SK-N-SH (cell line): ENCODE measurements around the gene ADAMTS9. TPM values are rescaled to one million over a fixed set of nuclear protein-coding genes. Genes with fewer than 3 reads are reported as not detected.

Experiments
- CTCF ChIA-PET: fragments of 300-600, 350-600 bp; formaldehyde crosslinking; extraction: SDS; loops from one replicate; lab custom pipeline; 2021; lab: Yijun Ruan, JAX
- POLR2A ChIA-PET: fragments of 350-600 bp; sonication (Branson Sonifier 250); formaldehyde crosslinking; extraction: SDS; loops from one replicate; lab custom pipeline; 2020; ENCODE audit warnings: antibody characterized with exemption, inconsistent platforms; lab: Yijun Ruan, JAX
- DNase-seq: peaks from one replicate; pipeline ENCODE4 v3.0.0; 2012
- H2AFZ ChIP-seq: fragments of 200-600 bp; sonication (generic); 2 replicates; pipeline ENCODE4 v1.8.1; 2016; ENCODE audit warnings: antibody characterized with exemption, mild to moderate bottlenecking, low read depth
- H3F3A ChIP-seq: fragments of 200-600 bp; sonication (generic); replicated peaks from 2 replicates; pipeline ENCODE3; 2016; ENCODE audit warnings: antibody characterized with exemption, mild to moderate bottlenecking; ENCODE audit not compliant: insufficient read depth
- H3K27ac ChIP-seq, 2 experiments: fragments of 200-500 bp in 1 of 2; fragments of 200-600 bp in 1 of 2; sonication (Bioruptor generic) in 1 of 2; sonication (generic), shearing (Covaris generic) in 1 of 2; 2 replicates each; pipeline versions ENCODE4 v1.5.1 to v1.6.1; 2014 to 2016; ENCODE audit warnings: low read depth in 2 of 2, inconsistent platforms in 1 of 2, low read length in 1 of 2, mild to moderate bottlenecking in 1 of 2, mixed read lengths in 1 of 2
- H3K27me3 ChIP-seq: fragments of 200-600 bp; sonication (generic), shearing (Covaris generic); 2 replicates; pipeline ENCODE4 v1.6.1; 2016; ENCODE audit warnings: mixed run types; ENCODE audit not compliant: insufficient read depth
- H3K36me3 ChIP-seq, 2 experiments: fragments of 200-500 bp in 1 of 2; fragments of 200-600 bp in 1 of 2; sonication (Bioruptor generic) in 1 of 2; sonication (generic) in 1 of 2; replicated peaks in 1 of 2; 2 replicates each; pipeline versions ENCODE3 to v1.5.1; 2014 to 2016; ENCODE audit warnings: low read length in 1 of 2, mild to moderate bottlenecking in 1 of 2; ENCODE audit not compliant: insufficient read depth in 2 of 2, control insufficient read depth in 1 of 2
- H3K4me1 ChIP-seq, 2 experiments: fragments of 200-500 bp in 1 of 2; fragments of 200-600 bp in 1 of 2; sonication (Bioruptor generic) in 1 of 2; sonication (generic), shearing (Covaris generic) in 1 of 2; 2 replicates each; pipeline versions ENCODE4 v1.5.1 to v1.6.1; 2014 to 2016; ENCODE audit warnings: low read depth in 1 of 2, low read length in 1 of 2, mixed run types in 1 of 2; ENCODE audit not compliant: insufficient read depth in 2 of 2, control insufficient read depth in 1 of 2
- H3K4me2 ChIP-seq: fragments of 200-600 bp; sonication (generic), shearing (Covaris generic); 2 replicates; pipeline ENCODE4 v1.6.1; 2017; ENCODE audit warnings: mixed run types
- H3K4me3 ChIP-seq, 2 experiments: fragments of 200-500 bp in 1 of 2; fragments of 200-600 bp in 1 of 2; sonication (Bioruptor generic) in 1 of 2; sonication (generic), shearing (Covaris generic) in 1 of 2; 2 replicates each; pipeline versions ENCODE4 v1.5.1 to v1.8.1; 2014 to 2016; ENCODE audit warnings: low read depth in 2 of 2, inconsistent platforms in 1 of 2, low read length in 1 of 2, mild to moderate bottlenecking in 1 of 2, mixed read lengths in 1 of 2, moderate library complexity in 1 of 2
- H3K79me2 ChIP-seq: fragments of 200-600 bp; sonication (generic); 2 replicates; pipeline ENCODE4 v1.8.1; 2017; ENCODE audit warnings: mild to moderate bottlenecking; ENCODE audit not compliant: insufficient read depth
- H3K9ac ChIP-seq: fragments of 200-600 bp; sonication (generic); 2 replicates; pipeline ENCODE4 v1.6.1; 2017; ENCODE audit warnings: mixed run types
- H3K9me2 ChIP-seq: fragments of 200-600 bp; sonication (generic); 2 replicates; pipeline ENCODE4 v1.6.1; 2017; ENCODE audit warnings: mixed run types
- H3K9me3 ChIP-seq: fragments of 200-600 bp; sonication (generic); 2 replicates; pipeline ENCODE4 v1.6.1; 2017; ENCODE audit warnings: mixed run types, mild to moderate bottlenecking, moderate library complexity
- H4K20me1 ChIP-seq: fragments of 200-600 bp; sonication (generic); 2 replicates; pipeline ENCODE4 v1.6.1; 2017; ENCODE audit warnings: mild to moderate bottlenecking, mixed run types; ENCODE audit not compliant: insufficient read depth
- CHD2 ChIP-seq: fragments of 150-350 bp; IDR thresholded peaks from 2 replicates; pipeline ENCODE4 v1.6.1; 2018; ENCODE audit warnings: low read length; ENCODE audit not compliant: partially characterized antibody
- CTCF ChIP-seq: fragments of 200-600 bp; sonication (generic); IDR thresholded peaks from 2 replicates; pipeline ENCODE4 v1.6.1; 2017; ENCODE audit warnings: antibody characterized with exemption, mild to moderate bottlenecking, moderate library complexity
- FOSL2 ChIP-seq: IDR thresholded peaks from 2 replicates; pipeline ENCODE4 v1.4.0; 2012; ENCODE audit warnings: low read depth, mild to moderate bottlenecking, moderate library complexity, borderline replicate concordance
- GATA2 ChIP-seq: sonication (generic); formaldehyde crosslinking; IDR thresholded peaks from 2 replicates; pipeline ENCODE4 v1.5.0; 2020; ENCODE audit warnings: mild to moderate bottlenecking, missing genetic modification reagents
- IRF3 ChIP-seq: fragments of 150-350 bp; IDR thresholded peaks from 2 replicates; pipeline ENCODE4 v1.6.1; 2016; ENCODE audit warnings: mild to moderate bottlenecking, low read depth, low read length
- NFIC ChIP-seq: IDR thresholded peaks from 2 replicates; pipeline ENCODE4 v1.4.0; 2012; ENCODE audit warnings: borderline replicate concordance
- POLR2AphosphoS5 ChIP-seq: IDR thresholded peaks from 2 replicates; pipeline ENCODE4 v1.6.1; 2012; ENCODE audit warnings: low read depth, low read length
- RCOR1 ChIP-seq: fragments of 150-350 bp; IDR thresholded peaks from 2 replicates; pipeline ENCODE4 v1.6.1; 2017; ENCODE audit warnings: antibody characterized with exemption, low read length
- SIN3A ChIP-seq: IDR thresholded peaks from 2 replicates; pipeline ENCODE4 v1.6.1; 2012; ENCODE audit warnings: low read depth, mild to moderate bottlenecking, low read length, moderate library complexity, borderline replicate concordance
- WGBS: methylation state at CpG from one replicate; pipeline ENCODE4 v1.1.6; 2017; ENCODE audit warnings: low lambda C conversion rate; 5-methylcytosine and 5-hydroxymethylcytosine counted together
- polyA plus RNA-seq, 3 experiments: library from polyadenylated mRNA; depleted of rRNA; stranded (reverse); fragments of >200 nt; gene quantifications; 2 replicates each; pipeline ENCODE4 v1.2.3, GENCODE V29; 2012

The ADAMTS9 gene
- polyA plus RNA-seq, 1 of the 3 experiments (the other 2 are of a cell fraction): 4.1 TPM

GRCh38 chr3:64705946-64706345 is 18.1 kb upstream of the ADAMTS9 start (continued):
- no peak for TF ChIP-seq SIN3A
- no peak for TF ChIP-seq IRF3
- no peak for TF ChIP-seq POLR2AphosphoS5
- no peak for TF ChIP-seq FOSL2
- TF ChIP-seq CTCF: no peak

GRCh38 chr3:64696896-64697295 is 9.1 kb upstream of the ADAMTS9 start:
- Histone ChIP-seq H3K9ac (no peak overlapping the region), H3K36me3 (no peaks in the 10 kb centered on the region), H3K4me3 (no peak overlapping the region), H3K4me1 (peaks cover 0 to 7% of the 10 kb centered on the region in 2 experiments; a peak in 1 of 4 replicates), H3K27me3 (no peaks in the 10 kb centered on the region), H3K4me2 (no peak overlapping the region), H3K9me2 (no peaks in the 10 kb centered on the region), H3F3A (no peaks in the 10 kb centered on the region), H4K20me1 (no peaks in the 10 kb centered on the region), H3K79me2 (no peaks in the 10 kb centered on the region), H3K27ac (no peak overlapping the region), H3K9me3 (no peaks in the 10 kb centered on the region), H2AFZ (no peak overlapping the region)
- no peak for TF ChIP-seq NFIC
- WGBS: 70% methylated on average over 2 of the region's 2 CpGs
- DNase-seq: no peak
- ChIA-PET POLR2A (no interaction called here), CTCF (no interaction called here)

- Histone ChIP-seq H3K9me2 (no peaks in the 10 kb centered on the region), H3K27me3 (no peaks in the 10 kb centered on the region), H3K9me3 (no peaks in the 10 kb centered on the region), H3K4me1 (peaks cover 0 to 12% of the 10 kb centered on the region in 2 experiments; a peak in 3 of 4 replicates), H3F3A (peaks cover 12% of the 10 kb centered on the region), H2AFZ (no peak overlapping the region), H3K4me3 (no peak overlapping the region), H4K20me1 (no peaks in the 10 kb centered on the region), H3K79me2 (no peaks in the 10 kb centered on the region), H3K4me2 (no peak overlapping the region), H3K27ac (no peak overlapping the region), H3K9ac (no peak overlapping the region), H3K36me3 (no peaks in the 10 kb centered on the region)
- TF ChIP-seq CHD2: no peak
- no peak for TF ChIP-seq CTCF
- no peak for TF ChIP-seq GATA2 (CRISPR knock-in tag)
- TF ChIP-seq RCOR1: no peak
- DNase-seq: no peak
- ChIA-PET CTCF (interaction anchor here (1.2 kb wide), 1 partner anchor 9 kb away, joined by 3 read pairs; no protein-coding TSS in a partner anchor), POLR2A (no interaction called here)
- 94% methylated on average over 2 of the region's 2 CpGs for WGBS
Measured at GRCh38 chr3:64694114-64694513, 6.3 kb upstream of the ADAMTS9 start.
